HG03565 (cell line): ENCODE data around the gene SIRT6.
"Not testable (repeated sequence)": the region's sequence is repeated elsewhere in the genome, so short reads cannot be mapped to it uniquely, and the experiment has no call there.

ENCODE experiments used
- ATAC-seq: cut with Tn5 transposase; IDR thresholded peaks from one replicate; pipeline ENCODE4 v1.9.1; 2021; ENCODE audit warnings: mild to moderate bottlenecking, moderate library complexity; ENCODE audit not compliant: unreplicated experiment

The SIRT6 gene

DNA sequence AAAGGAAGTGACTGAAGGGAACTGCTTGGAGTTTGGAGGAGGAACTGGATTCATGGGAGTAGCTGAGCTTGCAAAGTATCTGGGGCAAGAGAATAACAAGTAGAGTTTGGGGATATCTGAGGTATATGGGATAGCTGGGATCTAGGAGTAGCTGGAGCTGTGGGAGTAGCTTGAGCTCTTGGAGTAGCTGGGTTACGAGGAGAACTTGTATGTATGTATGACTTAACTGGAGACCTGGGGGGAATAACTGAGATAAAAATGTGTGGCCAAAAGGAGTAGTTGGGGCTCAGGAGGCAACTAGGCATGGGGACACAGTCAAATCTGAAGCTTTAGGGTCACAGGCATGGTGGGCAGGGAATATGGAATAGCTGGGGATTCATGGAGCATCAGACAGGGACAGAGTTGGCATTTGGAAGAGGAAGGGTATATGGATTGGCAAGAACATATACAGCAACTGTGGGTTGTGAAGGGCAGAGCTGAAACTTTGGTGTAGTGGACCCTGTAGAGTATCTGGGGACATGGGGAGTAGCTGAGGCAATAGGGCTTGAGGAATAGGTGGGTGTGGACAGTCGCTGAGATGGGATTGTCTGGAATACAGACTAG is 18.7 kb upstream of the SIRT6 start:
- no peak for ATAC-seq

DNA sequence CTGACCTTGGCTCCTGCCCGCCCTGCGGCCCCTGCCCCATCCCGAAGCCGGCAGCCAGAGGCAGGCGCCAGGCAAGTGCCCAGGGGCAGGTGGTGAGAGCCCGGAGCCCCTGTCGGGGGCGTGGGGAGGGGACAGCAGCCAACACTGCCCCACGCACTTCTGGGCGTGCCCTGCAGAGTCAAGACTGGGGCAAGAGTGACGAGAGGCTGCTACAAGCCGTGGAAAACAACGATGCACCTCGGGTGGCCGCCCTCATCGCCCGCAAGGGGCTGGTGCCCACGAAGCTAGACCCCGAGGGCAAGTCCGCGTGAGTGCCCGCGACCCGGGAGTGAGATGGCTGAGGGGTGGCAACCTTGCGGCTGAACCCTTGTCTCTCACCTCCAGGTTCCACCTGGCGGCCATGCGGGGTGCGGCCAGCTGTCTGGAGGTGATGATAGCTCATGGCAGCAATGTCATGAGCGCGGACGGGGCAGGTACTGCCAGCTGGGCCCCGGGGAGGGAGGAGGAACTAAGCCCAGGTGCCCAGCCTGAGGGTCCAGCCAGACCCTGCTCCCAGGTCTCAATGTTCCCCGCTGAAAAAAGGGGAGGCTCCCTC is 17.4 kb upstream of the SIRT6 start:
- no peak for ATAC-seq

DNA sequence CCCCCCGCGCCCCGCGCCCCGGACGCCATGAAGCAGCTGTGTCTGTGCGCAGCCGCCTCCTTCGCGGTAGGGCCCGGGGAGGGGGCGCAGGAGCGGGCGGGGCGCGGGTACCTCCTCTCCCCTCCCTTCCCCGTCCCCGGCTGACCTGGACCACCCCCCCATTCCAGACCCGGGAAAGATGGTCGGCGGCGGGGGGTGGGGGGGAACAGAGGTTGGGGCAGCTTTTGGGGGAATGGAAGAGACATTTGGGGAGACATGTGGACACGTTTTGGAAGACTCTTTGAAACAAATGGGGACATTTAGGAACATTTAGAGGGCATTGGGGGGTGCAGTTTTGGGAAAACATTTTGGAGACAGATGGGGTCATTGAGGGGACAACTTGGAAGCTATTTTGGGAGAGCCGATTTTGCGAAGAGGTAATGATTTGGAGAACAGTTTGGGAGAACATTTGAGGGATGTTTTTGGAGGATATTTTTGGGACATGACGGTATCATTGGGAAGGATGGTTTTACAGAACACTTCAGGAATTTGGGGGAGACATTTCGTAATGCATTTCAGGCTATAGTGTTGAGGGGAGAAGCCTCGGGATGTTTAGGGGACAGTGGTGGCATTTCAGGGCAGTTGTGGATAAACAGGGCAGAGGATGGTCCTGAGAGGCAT is 16.2 kb upstream of the SIRT6 start:
- no peak for ATAC-seq

DNA sequence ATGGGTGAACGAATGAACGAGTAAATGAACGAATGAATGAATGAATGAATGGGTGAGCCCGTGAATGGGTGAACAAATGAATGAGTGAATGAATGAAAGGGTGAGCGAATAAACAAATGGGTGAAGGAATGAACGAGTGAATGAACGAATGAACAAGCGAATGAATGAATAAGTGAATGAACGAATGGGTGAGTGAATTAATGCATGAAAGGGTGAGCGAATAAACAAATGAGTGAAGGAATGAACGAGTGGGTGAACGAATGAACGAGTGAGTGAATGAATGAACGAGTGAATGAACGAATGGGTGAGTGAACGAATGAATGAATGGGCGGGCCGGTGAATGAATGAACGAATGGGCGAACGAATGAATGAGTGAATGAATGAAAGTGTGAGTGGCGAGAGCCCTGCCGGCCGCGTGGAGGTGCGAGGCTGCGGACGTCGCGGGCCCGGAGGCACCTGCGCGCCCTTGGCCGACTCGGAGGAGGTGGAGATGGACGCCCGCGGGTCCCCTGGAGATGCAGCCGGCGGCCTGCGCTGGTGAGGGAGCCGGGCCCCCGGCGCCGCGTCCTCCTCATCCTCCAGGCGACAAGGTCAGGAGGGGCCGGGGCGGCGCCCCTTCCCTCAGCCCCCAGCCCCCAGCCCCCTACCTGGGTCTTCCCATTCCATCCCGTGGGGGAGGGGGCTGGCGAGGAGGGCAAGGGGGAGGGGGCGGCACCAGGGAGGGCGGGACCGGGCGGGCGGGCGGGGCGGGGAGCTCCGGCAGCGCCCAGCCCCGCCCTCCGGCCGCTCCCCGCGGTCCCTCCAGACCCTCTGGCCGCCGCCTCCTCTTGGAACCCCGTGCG is 15.5 kb upstream of the SIRT6 start:
- ATAC-seq, result no peak

DNA sequence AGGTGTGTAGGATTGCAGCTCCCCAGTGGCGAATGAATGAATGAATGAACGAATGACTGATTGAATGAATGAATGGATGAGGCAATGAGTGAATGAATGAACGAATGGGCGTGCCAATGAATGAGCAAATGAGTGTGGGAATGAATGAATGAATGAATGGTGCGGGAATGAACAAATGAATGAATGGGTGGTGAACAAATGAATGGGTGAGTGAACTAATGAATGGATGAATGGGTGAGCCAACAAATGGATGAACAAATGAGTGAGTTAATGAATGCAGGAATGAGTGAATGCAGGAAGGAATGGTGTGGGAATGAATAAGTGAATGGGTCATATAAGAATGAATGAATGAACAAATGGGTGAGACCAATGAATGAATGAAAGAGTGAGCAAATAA is 14.9 kb upstream of the SIRT6 start:
- ATAC-seq, result no peak

DNA sequence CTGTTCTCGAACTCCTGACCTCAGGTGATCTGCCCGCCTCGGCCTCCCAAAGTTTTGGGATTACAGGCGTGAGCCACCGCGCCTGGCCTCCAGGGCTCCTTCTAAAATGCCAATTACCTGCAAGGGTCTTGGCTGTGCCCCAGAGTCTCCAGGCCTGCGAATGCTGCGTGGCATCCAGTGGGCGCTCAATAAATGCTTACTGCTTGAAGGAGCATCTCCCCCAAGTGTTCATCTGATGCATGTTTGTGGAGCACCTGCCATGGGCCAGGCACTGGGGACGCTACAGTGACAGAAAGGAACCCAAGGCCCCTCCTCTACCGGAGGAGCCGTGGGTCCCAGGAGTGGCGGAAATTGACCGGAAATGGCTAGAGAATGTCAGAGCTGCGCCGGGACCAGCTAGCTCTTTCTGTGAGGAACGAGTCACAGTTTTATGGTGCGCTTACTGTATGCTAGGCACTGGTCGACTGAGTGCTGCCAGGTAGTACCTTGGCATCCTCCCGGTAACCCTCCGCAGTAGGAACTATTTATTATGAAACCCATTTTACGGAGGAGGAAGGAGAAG is 14.3 kb upstream of the SIRT6 start:
- ATAC-seq, result no peak

DNA sequence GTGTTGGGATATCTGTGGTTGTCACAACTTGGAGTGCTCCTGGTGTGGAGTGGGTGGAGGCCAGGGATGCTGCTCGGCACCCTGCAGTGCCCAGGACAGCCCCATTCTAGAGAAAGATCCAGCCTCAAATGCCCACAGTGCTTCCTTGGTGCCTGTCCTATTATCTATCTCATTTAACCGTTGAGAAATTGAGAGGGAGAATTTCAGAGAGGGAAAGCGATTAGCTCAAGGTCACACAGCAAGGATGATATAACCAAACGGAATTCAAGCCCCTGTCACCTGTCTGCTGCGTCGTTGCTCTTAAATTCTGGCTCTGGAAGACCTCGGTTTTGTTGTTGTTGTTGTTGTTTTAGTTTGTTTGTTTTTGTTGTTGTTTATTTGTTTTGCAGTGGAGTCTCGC is 13.6 kb upstream of the SIRT6 start:
- no peak for ATAC-seq

DNA sequence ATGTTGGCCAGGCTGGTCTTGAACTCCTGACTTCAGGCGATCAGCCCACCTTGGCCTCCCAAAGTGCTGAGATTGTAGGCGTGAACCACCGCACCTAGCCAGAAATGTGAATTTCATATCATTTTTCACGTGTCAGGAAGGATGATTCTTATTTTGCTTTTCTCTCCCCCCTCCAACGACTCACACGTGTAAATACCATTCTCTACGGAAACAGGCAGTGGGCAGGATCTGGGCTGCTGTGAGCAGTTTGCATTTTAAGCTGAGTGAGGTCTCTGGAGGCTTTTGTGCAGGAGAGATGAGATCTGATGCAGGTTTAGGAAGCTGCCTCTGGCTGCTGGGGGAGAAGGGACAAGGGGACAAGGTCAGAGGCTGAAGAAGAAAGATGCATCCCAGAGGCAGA is 12.0 kb upstream of the SIRT6 start:
- ATAC-seq, result no peak

DNA sequence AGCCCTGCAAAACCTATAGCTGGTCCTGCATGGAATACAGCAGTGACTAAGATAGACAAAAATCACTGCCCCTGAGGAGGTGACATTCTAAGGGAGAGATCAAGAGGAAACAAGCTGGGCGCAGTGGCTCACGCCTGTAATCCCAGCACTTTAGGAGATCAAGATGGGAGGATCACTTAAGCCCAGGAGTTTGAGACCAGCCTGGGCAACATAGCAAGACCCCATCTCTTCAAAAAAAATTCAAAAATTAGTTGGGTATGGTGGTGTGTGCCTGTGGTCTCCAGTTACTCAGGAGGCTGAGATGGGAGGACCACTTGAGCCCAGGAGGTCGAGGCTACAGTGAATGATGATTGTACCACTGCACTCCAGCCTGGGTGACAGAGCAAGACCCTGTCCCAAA is 10.2 kb upstream of the SIRT6 start:
- not testable (repeated sequence) for ATAC-seq

DNA sequence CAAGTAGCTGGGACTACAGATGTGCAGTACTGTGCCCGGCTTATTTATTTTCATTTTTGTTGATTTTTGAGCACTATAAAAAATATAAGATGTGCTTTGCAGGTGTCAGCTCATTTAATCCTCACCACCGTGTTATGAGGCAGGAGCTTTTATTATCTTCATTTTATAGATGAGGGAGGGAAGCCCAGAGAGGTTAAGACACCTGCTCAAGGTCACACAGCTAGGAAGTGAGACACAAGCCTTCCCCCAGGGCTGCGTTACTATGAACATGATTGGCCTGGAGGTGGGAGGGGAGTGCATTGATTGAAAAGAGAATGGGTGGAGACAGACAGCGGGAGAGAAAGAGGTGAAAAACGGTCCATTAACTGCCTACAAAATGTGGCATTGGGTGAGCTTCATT is 7.3 kb upstream of the SIRT6 start:
- no peak for ATAC-seq

DNA sequence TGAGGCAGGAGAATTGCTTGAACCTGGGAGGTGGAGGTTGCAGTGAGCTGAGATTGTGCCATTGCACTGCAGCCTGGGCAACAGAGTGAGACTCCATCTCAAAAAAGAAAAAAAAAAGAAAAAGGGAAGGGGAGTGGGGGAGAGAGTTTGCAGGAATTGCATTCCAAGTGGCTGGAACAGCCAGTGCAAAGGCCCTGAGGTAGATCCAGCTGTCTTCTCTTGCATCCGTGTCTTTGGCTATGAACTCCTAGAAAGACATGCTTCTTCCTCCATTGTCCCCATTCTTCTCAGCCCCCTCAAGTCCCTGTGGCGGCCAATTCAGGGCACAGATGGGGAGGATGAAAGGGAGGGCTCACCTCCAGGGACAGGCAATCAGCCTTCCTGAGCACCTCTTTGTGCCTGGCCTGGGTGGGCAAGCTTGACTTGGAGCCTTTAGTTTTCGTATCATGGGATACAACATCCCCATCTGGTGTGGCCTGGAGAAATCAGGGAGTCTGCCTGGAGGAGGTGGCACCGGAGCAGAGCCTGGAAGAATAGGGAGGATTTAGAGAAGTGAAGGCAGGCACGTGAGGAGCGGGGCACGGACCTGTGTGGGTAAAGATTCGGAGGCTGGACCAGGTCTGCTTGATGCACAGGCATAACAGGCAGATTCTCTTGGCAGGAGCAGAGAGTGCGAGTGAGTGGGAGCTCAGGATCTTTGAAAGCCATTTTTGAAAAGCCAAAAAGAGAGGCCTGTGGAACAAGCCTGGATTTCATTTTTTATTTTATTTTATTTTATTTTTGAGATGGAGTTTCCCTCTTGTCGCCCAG is 5.2 kb upstream of the SIRT6 start:
- no peak for ATAC-seq

DNA sequence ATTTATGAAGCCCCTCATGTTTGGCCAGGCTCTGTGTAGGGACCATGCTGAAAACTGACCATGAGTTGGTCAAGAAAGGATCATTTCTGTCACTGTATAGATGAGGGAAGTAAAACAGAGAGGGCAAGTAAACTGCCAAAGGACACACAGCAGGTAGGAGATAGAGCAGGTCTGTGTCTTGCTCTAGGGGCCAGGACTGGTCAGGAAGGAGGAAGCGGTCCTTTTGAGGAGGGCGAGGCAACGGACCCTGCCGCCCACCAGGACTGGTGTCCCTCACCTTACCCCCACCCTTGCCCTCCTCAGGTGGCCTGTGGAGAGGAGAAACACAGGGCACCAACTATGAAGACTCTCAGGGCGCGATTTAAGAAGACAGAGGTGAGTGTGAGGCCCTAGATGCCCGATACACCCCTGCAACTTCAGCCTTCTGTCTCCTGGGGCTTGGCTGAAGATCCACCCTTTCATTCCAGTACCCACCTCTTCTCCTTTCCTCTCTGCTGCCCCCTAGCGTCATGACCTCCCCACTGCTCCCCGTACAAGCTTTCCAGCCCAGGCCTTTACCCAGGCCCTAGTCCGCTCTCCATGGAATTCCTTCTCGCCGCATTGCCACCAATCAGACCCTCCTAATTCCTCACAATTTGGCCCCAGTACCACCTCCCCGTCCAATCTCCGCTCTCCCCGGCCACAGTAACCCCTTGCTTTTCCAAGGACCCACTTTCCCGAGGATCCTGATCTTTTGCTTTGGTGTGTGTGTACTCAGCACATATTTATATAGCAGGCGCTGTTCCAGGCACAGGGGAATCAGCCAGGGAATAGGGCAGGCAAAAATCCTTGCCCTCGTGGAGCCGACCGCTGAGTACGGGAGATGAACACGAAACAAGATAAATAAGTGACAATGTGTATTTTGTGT is 4.0 kb upstream of the SIRT6 start:
- ATAC-seq, result no peak

DNA sequence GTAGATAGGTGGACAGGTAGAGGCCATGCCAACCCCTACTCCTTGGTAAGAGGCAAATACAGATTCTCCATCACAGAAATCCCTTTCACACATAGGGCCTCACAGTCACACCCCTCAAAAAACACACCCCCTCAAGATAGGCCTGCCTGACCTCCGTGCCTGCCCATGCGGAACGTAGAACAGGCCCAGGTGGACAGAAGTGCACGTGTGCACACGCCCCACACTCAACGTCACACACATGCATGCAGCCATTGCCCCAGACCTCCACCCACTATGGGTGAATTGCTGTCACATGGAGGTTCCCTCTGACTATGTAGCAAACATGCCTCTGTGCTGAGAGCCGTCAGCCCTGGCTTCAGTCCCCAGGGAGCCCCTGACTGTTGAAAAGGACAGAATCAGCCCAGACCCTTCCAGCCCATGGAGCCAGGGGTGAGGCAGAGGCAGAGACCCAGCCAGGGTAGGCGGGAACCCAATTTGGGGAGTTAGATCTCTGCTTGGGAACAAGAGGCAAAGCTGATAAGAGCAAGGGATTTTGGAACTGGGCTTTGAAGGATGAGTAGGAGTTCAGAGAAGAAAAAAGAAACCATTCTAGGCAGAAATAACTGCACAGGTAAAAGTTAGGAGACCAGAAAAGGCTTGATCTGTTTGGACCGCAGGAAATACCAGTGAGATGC is 3.2 kb upstream of the SIRT6 start:
- no peak for ATAC-seq

DNA sequence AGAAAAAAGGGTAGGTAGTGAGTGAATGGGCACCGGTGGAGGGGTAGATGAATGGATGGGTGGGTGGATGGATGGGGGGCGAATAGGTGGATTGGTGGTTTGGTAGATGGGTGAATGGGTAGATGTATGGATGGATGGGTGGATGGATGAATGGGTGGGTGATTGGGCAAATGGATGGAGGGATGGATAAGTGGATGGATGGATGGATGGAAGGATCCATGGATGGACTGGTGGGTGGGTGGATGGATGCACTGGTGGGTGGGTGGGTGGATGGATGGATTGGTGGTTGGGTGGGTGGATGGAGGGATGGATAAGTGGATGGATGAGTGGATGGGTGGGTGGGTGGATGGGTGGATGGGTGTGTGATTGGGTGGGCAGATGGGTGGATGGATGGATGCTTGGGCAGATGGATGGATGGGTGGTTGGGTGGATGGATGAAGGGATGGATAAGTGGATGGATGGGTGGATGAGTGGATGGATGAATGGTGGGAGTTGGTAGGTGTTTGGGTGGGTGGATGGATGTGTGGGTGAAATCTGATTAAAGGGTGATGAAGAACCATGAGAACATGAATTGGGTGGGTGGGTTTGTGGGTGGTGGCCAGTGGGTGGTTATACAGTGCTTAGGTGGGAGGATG is 2.5 kb upstream of the SIRT6 start:
- ATAC-seq, result no peak

DNA sequence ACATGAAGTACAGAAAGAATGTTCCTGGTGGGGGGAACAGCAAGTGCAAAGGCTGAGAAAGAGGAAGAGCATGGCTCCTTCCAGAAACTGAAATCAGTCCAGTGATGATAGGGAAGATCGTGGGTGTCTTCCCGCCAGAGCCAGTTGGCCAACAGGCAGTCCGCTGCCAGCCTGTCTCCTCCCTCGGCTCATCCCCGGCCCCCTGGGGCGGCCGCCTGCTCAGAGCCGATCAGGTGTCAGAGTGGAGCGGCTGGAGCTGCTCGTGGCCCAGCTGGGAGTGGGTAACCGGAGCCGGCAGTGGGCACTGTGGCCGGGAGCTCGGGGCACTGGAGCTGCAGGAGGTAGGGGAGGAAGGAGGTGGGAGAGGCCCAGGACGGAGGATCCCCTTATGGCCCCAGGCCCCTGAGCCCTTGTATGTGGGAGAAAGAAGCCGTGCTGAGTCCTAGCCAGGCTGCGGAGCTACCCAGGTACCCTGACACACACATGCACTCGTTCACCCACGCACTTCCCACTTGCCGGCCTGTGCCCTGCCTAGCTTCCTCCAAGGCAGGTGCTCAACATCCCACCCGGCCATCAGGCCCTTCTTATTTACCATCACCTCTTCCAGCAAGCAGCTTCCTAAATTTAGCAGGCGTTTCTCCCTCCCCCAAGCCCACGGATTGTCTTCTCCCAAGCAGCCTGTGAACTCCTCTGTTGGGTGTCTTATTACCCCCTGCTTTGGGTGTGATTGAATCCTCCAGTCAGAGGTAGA is 1.8 kb upstream of the SIRT6 start:
- no peak for ATAC-seq

DNA sequence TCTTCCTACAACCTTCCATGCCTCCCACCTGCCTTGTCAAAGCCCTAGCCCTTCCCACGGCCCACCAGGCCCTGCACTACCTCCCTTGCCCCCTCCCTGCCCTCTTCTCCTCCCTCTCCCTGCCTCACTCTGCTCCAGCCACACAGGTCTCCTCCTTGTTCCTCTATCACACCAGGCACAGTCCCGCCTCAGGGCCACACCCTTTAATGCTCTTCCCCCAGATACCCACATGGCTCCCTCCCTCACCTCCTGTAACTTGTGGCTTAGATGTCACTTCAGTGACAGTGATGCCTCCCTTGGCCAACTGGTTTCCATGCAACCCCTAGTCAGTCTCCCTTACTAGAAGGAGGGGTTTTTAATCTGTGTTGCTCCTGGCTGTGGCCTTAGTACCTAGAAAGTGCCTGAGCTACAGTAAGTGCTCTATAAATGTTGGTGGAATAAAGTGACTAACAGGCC is 1.3 kb downstream of the SIRT6 start:
- ATAC-seq, result no peak

DNA sequence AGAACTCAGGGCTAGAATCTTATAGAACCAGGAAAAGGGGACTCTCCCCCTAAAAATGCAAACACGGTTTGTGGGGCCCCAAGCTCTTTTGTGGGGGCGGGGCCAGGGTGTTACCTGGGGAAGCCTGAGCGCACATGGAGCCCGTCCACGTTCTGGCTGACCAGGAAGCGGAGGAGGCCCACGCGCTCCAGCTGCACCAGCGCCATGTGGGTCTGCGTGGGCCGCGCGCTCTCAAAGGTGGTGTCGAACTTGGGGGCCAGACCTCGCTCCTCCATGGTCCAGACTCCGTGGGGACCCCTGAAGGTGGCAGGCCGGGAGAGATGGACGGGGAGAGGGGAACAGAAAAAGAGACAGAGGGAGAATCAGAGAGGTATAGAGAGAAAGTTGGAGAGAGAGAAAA is 3.4 kb downstream of the SIRT6 start:
- ATAC-seq, result no peak

DNA sequence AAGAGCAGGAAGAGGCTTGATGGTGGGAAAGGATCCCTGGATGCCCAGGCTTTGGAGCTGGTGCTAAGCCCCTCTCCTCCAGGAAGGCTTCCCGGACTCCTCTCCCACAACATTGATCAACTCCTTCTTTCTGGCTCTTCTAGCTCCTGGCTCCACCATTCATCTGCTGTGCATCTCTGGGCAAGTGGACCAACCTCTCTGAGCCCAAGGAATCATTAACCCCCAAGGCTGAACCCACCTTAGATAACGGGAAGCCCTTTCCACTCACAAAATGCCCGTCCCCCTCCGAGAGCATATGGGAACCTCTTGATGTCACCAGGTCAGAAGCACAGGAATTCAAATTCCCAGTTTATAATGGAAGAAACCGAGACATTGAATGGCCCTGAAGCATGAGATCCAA is 5.2 kb downstream of the SIRT6 start:
- no peak for ATAC-seq
